Neural progenitor cell (in vitro differentiated cells): ENCODE measurements around the gene PAX1. TPM values are rescaled to one million over a fixed set of nuclear protein-coding genes. Genes with fewer than 3 reads are reported as not detected.

ENCODE experiments used
- DNase-seq: peaks from one replicate; pipeline ENCODE4 v3.0.0-alpha.2; 2016; ENCODE audit warnings: low spot score
- H2AFZ ChIP-seq: fragments of 200-600 bp; sonication (generic); replicated peaks from 2 replicates; pipeline ENCODE4 v1.6.1; 2016; ENCODE audit warnings: antibody characterized with exemption
- H3F3A ChIP-seq: fragments of 200-600 bp; sonication (generic); 2 replicates; pipeline ENCODE4 v1.6.1; 2016; ENCODE audit warnings: antibody characterized with exemption, low read depth
- H3K27ac ChIP-seq: fragments of 200-600 bp; sonication (generic); 2 replicates; pipeline ENCODE4 v1.5.1; 2016; ENCODE audit warnings: mild to moderate bottlenecking
- H3K27me3 ChIP-seq: fragments of 200-600 bp; sonication (generic); 2 replicates; pipeline ENCODE4 v1.6.1; 2016; ENCODE audit warnings: mild to moderate bottlenecking, moderate library complexity
- H3K36me3 ChIP-seq: fragments of 200-600 bp; sonication (generic); 2 replicates; pipeline ENCODE4 v1.5.1; 2016
- H3K4me1 ChIP-seq: fragments of 200-600 bp; sonication (generic); 2 replicates; pipeline ENCODE4 v1.6.1; 2016; ENCODE audit warnings: mixed run types
- H3K4me2 ChIP-seq: fragments of 200-600 bp; sonication (generic); 2 replicates; pipeline ENCODE4 v1.6.1; 2016
- H3K4me3 ChIP-seq: fragments of 200-600 bp; sonication (generic); 2 replicates; pipeline ENCODE4 v1.5.1; 2016
- H3K79me2 ChIP-seq: fragments of 200-600 bp; sonication (generic); 2 replicates; pipeline ENCODE4 v1.6.1; 2016; ENCODE audit warnings: low read depth
- H3K9ac ChIP-seq: fragments of 200-600 bp; sonication (generic); 2 replicates; pipeline ENCODE4 v1.6.1; 2016
- H3K9me3 ChIP-seq: fragments of 200-600 bp; sonication (generic); 2 replicates; pipeline ENCODE4 v1.5.1; 2016; ENCODE audit warnings: low read depth
- H4K20me1 ChIP-seq: fragments of 200-600 bp; sonication (generic); 2 replicates; pipeline ENCODE4 v1.6.1; 2016; ENCODE audit warnings: low read depth
- H3K27ac Mint-ChIP-seq: 3 replicates; pipeline ENCODE4 v1.8.0; 2021; ENCODE audit warnings: mixed read lengths
- H3K27me3 Mint-ChIP-seq: 2 replicates; pipeline ENCODE4 v1.8.0; 2022; ENCODE audit warnings: low read depth, mild to moderate bottlenecking, inconsistent platforms, moderate library complexity, mixed read lengths; ENCODE audit not compliant: insufficient read depth
- H3K36me3 Mint-ChIP-seq: 3 replicates; pipeline ENCODE4 v1.8.0; 2021; ENCODE audit warnings: mixed read lengths
- H3K4me1 Mint-ChIP-seq: 3 replicates; pipeline ENCODE4 v1.8.0; 2021; ENCODE audit warnings: mixed read lengths
- H3K4me3 Mint-ChIP-seq: 3 replicates; pipeline ENCODE4 v1.8.0; 2021; ENCODE audit warnings: mild to moderate bottlenecking, moderate library complexity, mixed read lengths
- H3K9me3 Mint-ChIP-seq: 3 replicates; pipeline ENCODE4 v1.8.0; 2020; ENCODE audit warnings: mixed read lengths
- EZH2 ChIP-seq: fragments of 200-600 bp; sonication (generic); IDR thresholded peaks from 2 replicates; pipeline ENCODE4 v1.6.1; 2017; ENCODE audit warnings: antibody characterized with exemption, mild to moderate bottlenecking, moderate library complexity
- EZH2phosphoT487 ChIP-seq: fragments of 200-600 bp; sonication (generic); IDR thresholded peaks from 2 replicates; pipeline ENCODE4 v1.6.1; 2017; ENCODE audit warnings: antibody characterized with exemption
- total RNA-seq: library from RNA; depleted of rRNA; stranded (reverse); fragments of >200 nt; gene quantifications from 2 replicates; pipeline ENCODE4 v1.2.3, GENCODE V29; 2015; ENCODE audit warnings: low replicate concordance
- TF ChIP-seq, protein P1 (sequence below): fragments of 200-600 bp; sonication (generic); IDR thresholded peaks from 2 replicates; pipeline ENCODE4 v1.5.1; 2017; ENCODE audit warnings: antibody characterized with exemption, mild to moderate bottlenecking

Gene PAX1
- total RNA-seq, 1 donor from 2014 or later, result not detected

- H3K9me3 Mint-ChIP-seq, result no peaks in the 10 kb centered on the region
- Histone ChIP-seq H4K20me1 (peaks cover 94% of the 10 kb centered on the region), H3K4me2 (no peak overlapping the region), H3K36me3 (no peaks in the 10 kb centered on the region), H3K27me3 (peaks cover 100% of the 10 kb centered on the region), H3K9ac (no peak overlapping the region), H3K9me3 (no peaks in the 10 kb centered on the region), H3K4me1 (peaks cover 8% of the 10 kb centered on the region), H3K79me2 (no peaks in the 10 kb centered on the region), H2AFZ (no peak overlapping the region), H3K27ac (no peak overlapping the region), H3K4me3 (no peak overlapping the region), H3F3A (peaks cover 3% of the 10 kb centered on the region)
- TF ChIP-seq, protein P1, sequence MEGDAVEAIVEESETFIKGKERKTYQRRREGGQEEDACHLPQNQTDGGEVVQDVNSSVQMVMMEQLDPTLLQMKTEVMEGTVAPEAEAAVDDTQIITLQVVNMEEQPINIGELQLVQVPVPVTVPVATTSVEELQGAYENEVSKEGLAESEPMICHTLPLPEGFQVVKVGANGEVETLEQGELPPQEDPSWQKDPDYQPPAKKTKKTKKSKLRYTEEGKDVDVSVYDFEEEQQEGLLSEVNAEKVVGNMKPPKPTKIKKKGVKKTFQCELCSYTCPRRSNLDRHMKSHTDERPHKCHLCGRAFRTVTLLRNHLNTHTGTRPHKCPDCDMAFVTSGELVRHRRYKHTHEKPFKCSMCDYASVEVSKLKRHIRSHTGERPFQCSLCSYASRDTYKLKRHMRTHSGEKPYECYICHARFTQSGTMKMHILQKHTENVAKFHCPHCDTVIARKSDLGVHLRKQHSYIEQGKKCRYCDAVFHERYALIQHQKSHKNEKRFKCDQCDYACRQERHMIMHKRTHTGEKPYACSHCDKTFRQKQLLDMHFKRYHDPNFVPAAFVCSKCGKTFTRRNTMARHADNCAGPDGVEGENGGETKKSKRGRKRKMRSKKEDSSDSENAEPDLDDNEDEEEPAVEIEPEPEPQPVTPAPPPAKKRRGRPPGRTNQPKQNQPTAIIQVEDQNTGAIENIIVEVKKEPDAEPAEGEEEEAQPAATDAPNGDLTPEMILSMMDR, result no peak
- TF ChIP-seq EZH2 (no peak), EZH2phosphoT487 (peak; percentile 10)
- H3K27ac Mint-ChIP-seq, result no peak overlapping the region
- no peak overlapping the region for H3K4me3 Mint-ChIP-seq
- DNase-seq, result no peak
- no peaks in the 10 kb centered on the region for H3K4me1 Mint-ChIP-seq
- no peaks in the 10 kb centered on the region for H3K36me3 Mint-ChIP-seq
- peaks cover 80% of the 10 kb centered on the region for H3K27me3 Mint-ChIP-seq
Measured at GRCh38 chr20:21710341-21710740, 4.9 kb downstream of the PAX1 start.

- Mint-ChIP-seq H3K27me3 (peaks cover 83% of the 10 kb centered on the region), H3K27ac (no peak overlapping the region), H3K4me1 (no peaks in the 10 kb centered on the region), H3K4me3 (no peak overlapping the region), H3K36me3 (no peaks in the 10 kb centered on the region), H3K9me3 (no peaks in the 10 kb centered on the region)
- Histone ChIP-seq H2AFZ (no peak overlapping the region), H4K20me1 (peaks cover 97% of the 10 kb centered on the region), H3K27ac (no peak overlapping the region), H3K9ac (no peak overlapping the region), H3K4me2 (no peak overlapping the region), H3K9me3 (no peaks in the 10 kb centered on the region), H3K4me1 (peaks cover 8% of the 10 kb centered on the region), H3K4me3 (no peak overlapping the region), H3K79me2 (no peaks in the 10 kb centered on the region), H3K27me3 (peaks cover 100% of the 10 kb centered on the region), H3F3A (peaks cover 3% of the 10 kb centered on the region), H3K36me3 (no peaks in the 10 kb centered on the region)
- TF ChIP-seq EZH2phosphoT487, result peak; percentile 73
- TF ChIP-seq, protein P1, result no peak
- TF ChIP-seq EZH2, result peak; percentile 62
- DNase-seq, result no peak
Measured at GRCh38 chr20:21710863-21711431, 5.5 kb downstream of the PAX1 start.

GRCh38 chr20:21712443-21713059 lies 7.1 kb downstream of the PAX1 start:
- Mint-ChIP-seq H3K36me3 (no peaks in the 10 kb centered on the region), H3K4me1 (no peaks in the 10 kb centered on the region), H3K27me3 (peaks cover 83% of the 10 kb centered on the region), H3K4me3 (no peak overlapping the region), H3K27ac (no peak overlapping the region), H3K9me3 (no peaks in the 10 kb centered on the region)
- Histone ChIP-seq H3K27me3 (peaks cover 100% of the 10 kb centered on the region), H3F3A (peaks cover 3% of the 10 kb centered on the region), H2AFZ (no peak overlapping the region), H3K36me3 (no peaks in the 10 kb centered on the region), H4K20me1 (peaks cover 93% of the 10 kb centered on the region), H3K9ac (no peak overlapping the region), H3K27ac (no peak overlapping the region), H3K79me2 (no peaks in the 10 kb centered on the region), H3K4me3 (no peak overlapping the region), H3K4me2 (no peak overlapping the region), H3K4me1 (no peaks in the 10 kb centered on the region), H3K9me3 (no peaks in the 10 kb centered on the region)
- peak; percentile 37 for TF ChIP-seq EZH2
- TF ChIP-seq EZH2phosphoT487, result peak; percentile 65
- TF ChIP-seq, protein P1, result no peak
- DNase-seq, result peak; percentile 37
